Measurements from ENCODE around the gene AAMDC.

Gene AAMDC

GRCh38 chr11:77820565-77821348 lies at the start of gene AAMDC, which contains the start of gene RSF1:
Gene AAMDC (plus strand): TSS chr11:77821144. CDS start chr11:77842497, 21,353 bp downstream.
Gene RSF1 (minus strand): TSS chr11:77820722. CDS start chr11:77820714, 8 bp downstream.
- DNase-seq (ENCODE audit: low read depth in 2 of 2) = peak; percentile 96 to 98

GRCh38 chr11:77775936-77776335 lies 45.0 kb upstream of the AAMDC start:
- no peak for DNase-seq (ENCODE audit: low read depth in 2 of 2)

- DNase-seq (ENCODE audit: low read depth in 2 of 2) = no peak
Observed at GRCh38 chr11:77776455-77776854, 44.5 kb upstream of the AAMDC start.

- no peak for DNase-seq (ENCODE audit: low read depth in 2 of 2)
Observed at GRCh38 chr11:77778118-77778517, 42.8 kb upstream of the AAMDC start.

GRCh38 chr11:77778549-77778948 lies 42.4 kb upstream of the AAMDC start:
- DNase-seq (ENCODE audit: low read depth in 2 of 2) = no peak

- DNase-seq (ENCODE audit: low read depth in 2 of 2) = no peak
Observed at GRCh38 chr11:77779935-77780334, 41.0 kb upstream of the AAMDC start.

GRCh38 chr11:77783025-77783424 lies 37.9 kb upstream of the AAMDC start:
- DNase-seq (ENCODE audit: low read depth in 2 of 2) = no peak

GRCh38 chr11:77784572-77784971 lies 36.4 kb upstream of the AAMDC start:
- DNase-seq (ENCODE audit: low read depth in 2 of 2) = no peak

GRCh38 chr11:77789061-77789730 lies 31.7 kb upstream of the AAMDC start:
- DNase-seq (ENCODE audit: low read depth in 2 of 2) = no peak

- no peak for DNase-seq (ENCODE audit: low read depth in 2 of 2)
Observed at GRCh38 chr11:77789731-77790476, 31.0 kb upstream of the AAMDC start.

GRCh38 chr11:77791301-77791700 lies 29.6 kb upstream of the AAMDC start:
- no peak for DNase-seq (ENCODE audit: low read depth in 2 of 2)

GRCh38 chr11:77793972-77794371 lies 27.0 kb upstream of the AAMDC start:
- DNase-seq (ENCODE audit: low read depth in 2 of 2) = no peak

GRCh38 chr11:77799338-77799737 lies 21.6 kb upstream of the AAMDC start:
- no peak for DNase-seq (ENCODE audit: low read depth in 2 of 2)

- DNase-seq (ENCODE audit: low read depth in 2 of 2) = no peak
Observed at GRCh38 chr11:77800449-77800848, 20.5 kb upstream of the AAMDC start.

- DNase-seq (ENCODE audit: low read depth in 2 of 2) = no peak
Observed at GRCh38 chr11:77801477-77801876, 19.5 kb upstream of the AAMDC start.

- no peak for DNase-seq (ENCODE audit: low read depth in 2 of 2)
Observed at GRCh38 chr11:77806415-77806814, 14.5 kb upstream of the AAMDC start.

- DNase-seq (ENCODE audit: low read depth in 2 of 2) = no peak
Observed at GRCh38 chr11:77806993-77807392, 14.0 kb upstream of the AAMDC start.

GRCh38 chr11:77813256-77813655 lies 7.7 kb upstream of the AAMDC start:
- DNase-seq (ENCODE audit: low read depth in 2 of 2) = no peak

- no peak for DNase-seq (ENCODE audit: low read depth in 2 of 2)
Observed at GRCh38 chr11:77814848-77815247, 6.1 kb upstream of the AAMDC start.

GRCh38 chr11:77815459-77815858 lies 5.5 kb upstream of the AAMDC start:
- DNase-seq (ENCODE audit: low read depth in 2 of 2) = no peak

- DNase-seq (ENCODE audit: low read depth in 2 of 2) = peak; percentile 74 to 75
Observed at GRCh38 chr11:77819411-77819920, 1.5 kb upstream of the AAMDC start.

GRCh38 chr11:77819921-77820564 lies 901 bp upstream of the AAMDC start:
- peak; percentile 17 for DNase-seq (ENCODE audit: low read depth in 2 of 2)

All from stimulated activated CD8-positive, alpha-beta memory T cell treated with anti-CD3 and anti-CD28 coated beads, Interleukin-2, amount 100 ng/mL, for 48 hours (primary cell).